OCI-LY7 (cell line): ENCODE results near the gene COMMD3. TPM values are rescaled to one million over a fixed set of nuclear protein-coding genes. Genes with fewer than 3 reads are reported as not detected.

Experiments used
- BruUV-seq: library from RNA; stranded (reverse); fragments of 400-500 nt; replicated peaks from 2 replicates; lab custom pipeline; 2021; lab: Mats Ljungman, UMichigan
- CTCF ChIA-PET: fragments of 300-600 bp; sonication (Branson Sonifier 250); formaldehyde crosslinking; loops from one replicate; lab custom pipeline; 2022; ENCODE audit warnings: antibody characterized with exemption; ENCODE audit not compliant: unreplicated experiment; lab: Charles Lee
- POLR2A ChIA-PET: fragments of 300-600 bp; sonication (Branson Sonifier 250); formaldehyde crosslinking; loops from one replicate; lab custom pipeline; 2022; ENCODE audit warnings: antibody characterized with exemption; lab: Charles Lee
- DNase-seq: peaks from one replicate; pipeline ENCODE4 v3.0.0-alpha.2; 2015; ENCODE audit warnings: low spot score
- H2AFZ ChIP-seq: fragments of 200-600 bp; sonication (generic), shearing (Covaris generic); 2 replicates; pipeline ENCODE4 v1.6.1; 2014; ENCODE audit warnings: mild to moderate bottlenecking, antibody characterized with exemption, low read length, moderate library complexity
- H3K27ac ChIP-seq: fragments of 200-600 bp; sonication (generic); 2 replicates; pipeline ENCODE4 v1.5.1; 2014; ENCODE audit warnings: mixed run types, low read depth, mild to moderate bottlenecking, moderate library complexity, low read length, inconsistent platforms; ENCODE audit not compliant: poor library complexity, severe bottlenecking
- H3K36me3 ChIP-seq: fragments of 200-600 bp; sonication (generic); 2 replicates; pipeline ENCODE4 v1.6.1; 2014; ENCODE audit warnings: mild to moderate bottlenecking, antibody characterized with exemption, low read length, moderate library complexity, mixed read lengths; ENCODE audit not compliant: insufficient read depth
- H3K4me1 ChIP-seq: fragments of 200-600 bp; sonication (generic); 2 replicates; pipeline ENCODE4 v1.5.1; 2014; ENCODE audit warnings: mild to moderate bottlenecking, low read length; ENCODE audit not compliant: insufficient read depth, poor library complexity, severe bottlenecking
- H3K4me2 ChIP-seq: fragments of 200-600 bp; sonication (generic); 2 replicates; pipeline ENCODE4 v1.6.1; 2014; ENCODE audit warnings: mild to moderate bottlenecking, low read length
- H3K4me3 ChIP-seq: fragments of 200-600 bp; sonication (generic); 2 replicates; pipeline ENCODE4 v1.5.1; 2014; ENCODE audit warnings: mild to moderate bottlenecking, low read depth, low read length; ENCODE audit not compliant: poor library complexity, severe bottlenecking
- H3K79me2 ChIP-seq: fragments of 200-600 bp; sonication (generic); 2 replicates; pipeline ENCODE4 v1.6.1; 2016; ENCODE audit warnings: low read depth, mild to moderate bottlenecking, low read length, moderate library complexity, mixed read lengths; ENCODE audit not compliant: insufficient read depth
- H3K9me2 ChIP-seq: fragments of 200-600 bp; sonication (generic); 2 replicates; pipeline ENCODE4 v1.6.1; 2016; ENCODE audit warnings: mild to moderate bottlenecking, low read length, mixed read lengths; ENCODE audit not compliant: insufficient read depth
- H3K9me3 ChIP-seq: fragments of 200-600 bp; sonication (generic); 2 replicates; pipeline ENCODE4 v1.6.1; 2014; ENCODE audit warnings: mild to moderate bottlenecking, mixed run types, low read length, mixed read lengths
- H4K20me1 ChIP-seq: fragments of 200-600 bp; sonication (generic); 2 replicates; pipeline ENCODE4 v1.6.1; 2014; ENCODE audit warnings: mild to moderate bottlenecking, antibody characterized with exemption, low read length, moderate library complexity, mixed read lengths; ENCODE audit not compliant: insufficient read depth
- EZH2phosphoT487 ChIP-seq: fragments of 200-600 bp; sonication (generic); IDR thresholded peaks from 2 replicates; pipeline ENCODE4 v1.6.1; 2018; ENCODE audit warnings: low read depth, borderline replicate concordance, mild to moderate bottlenecking, mixed run types, antibody characterized with exemption, low read length, moderate library complexity, mixed read lengths
- intact Hi-C: fragments of 100-400 bp; cut with micrococcal nuclease; formaldehyde crosslinking; loops from one replicate; pipeline ENCODE4 v1.10.0; 2022; ENCODE audit not compliant: unreplicated experiment
- total RNA-seq, 2 experiments: library from RNA; depleted of rRNA in 1 of 2; stranded (reverse); fragments of >200 nt in 1 of 2; shearing (Covaris generic) in 1 of 2; gene quantifications; 2 replicates each; pipeline ENCODE4 v1.2.3, GENCODE V29; 2014 to 2022
- TF ChIP-seq, protein P1 (sequence below): fragments of 200-600 bp; sonication (generic); conservative IDR thresholded peaks from 2 replicates; pipeline ENCODE4 v1.5.1; 2014; ENCODE audit warnings: mild to moderate bottlenecking, antibody characterized with exemption, low read length, moderate library complexity, mixed read lengths

The COMMD3 gene
- total RNA-seq, 2 experiments from 2014 or later, result 30.1 to 50.8 TPM

DNA sequence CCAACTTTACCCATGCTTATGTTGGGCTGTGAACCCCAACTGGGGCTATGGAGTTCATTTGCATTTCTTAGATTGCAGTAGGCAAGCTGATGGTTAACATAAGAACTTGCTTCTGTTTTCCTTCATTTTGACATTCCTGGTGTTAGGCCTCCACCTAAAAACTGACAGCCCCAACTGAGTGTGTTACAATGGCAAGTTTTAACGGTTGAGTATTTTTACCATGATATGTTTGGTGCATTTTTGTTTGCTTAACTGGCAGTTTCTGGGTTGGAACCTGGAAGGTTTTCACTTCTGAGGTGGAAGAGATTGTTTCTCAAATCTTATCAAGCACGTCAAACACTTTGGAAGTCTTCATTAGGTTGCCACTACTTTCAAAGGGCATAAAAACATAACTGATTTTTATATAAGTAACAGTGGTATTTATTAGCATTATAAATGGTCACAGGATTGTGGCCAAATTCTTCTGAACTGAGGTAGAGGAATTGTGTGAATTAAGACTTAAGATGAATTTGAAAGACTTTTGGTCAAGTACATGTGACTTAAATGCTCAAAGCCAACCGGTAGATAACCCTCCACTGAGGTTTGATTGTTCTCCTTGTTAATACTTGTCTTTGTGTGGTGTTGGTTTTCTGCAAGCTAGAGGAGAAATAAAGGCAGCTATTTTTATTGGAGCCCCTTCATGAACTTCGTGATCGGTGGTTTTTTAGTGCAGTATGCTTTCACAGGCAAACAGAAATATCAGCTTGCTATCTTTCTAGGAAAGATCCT lies 7.5 kb downstream of the COMMD3 start:
- H3K4me3 ChIP-seq, result no peak overlapping the region
- H2AFZ ChIP-seq, result no peak overlapping the region
- no peaks in the 10 kb centered on the region for H3K9me3 ChIP-seq
- no peaks in the 10 kb centered on the region for H3K79me2 ChIP-seq
- peaks cover 14% of the 10 kb centered on the region for H3K4me1 ChIP-seq
- no TSS peak for BruUV-seq
- no peaks in the 10 kb centered on the region for H3K9me2 ChIP-seq
- POLR2A ChIA-PET, result interaction anchor here (0.6 to 1.3 kb wide), 2 partner anchors 20 to 1389 kb away, joined by 3 read pairs; no protein-coding TSS in a partner anchor
- CTCF ChIA-PET, result interaction anchor here (1.1 kb wide), 1 partner anchor 16 kb away, joined by 4 read pairs; no protein-coding TSS in a partner anchor
- intact Hi-C loops, result loop anchor here (5.0 kb wide), 1 partner anchor 791 kb away; the partner anchor contains the start of gene MLLT10
- DNase-seq, result no peak
- peaks cover 43% of the 10 kb centered on the region for H4K20me1 ChIP-seq
- H3K36me3 ChIP-seq, result no peaks in the 10 kb centered on the region
- H3K4me2 ChIP-seq, result no peak overlapping the region
- TF ChIP-seq EZH2phosphoT487, result no peak
- TF ChIP-seq, protein P1, sequence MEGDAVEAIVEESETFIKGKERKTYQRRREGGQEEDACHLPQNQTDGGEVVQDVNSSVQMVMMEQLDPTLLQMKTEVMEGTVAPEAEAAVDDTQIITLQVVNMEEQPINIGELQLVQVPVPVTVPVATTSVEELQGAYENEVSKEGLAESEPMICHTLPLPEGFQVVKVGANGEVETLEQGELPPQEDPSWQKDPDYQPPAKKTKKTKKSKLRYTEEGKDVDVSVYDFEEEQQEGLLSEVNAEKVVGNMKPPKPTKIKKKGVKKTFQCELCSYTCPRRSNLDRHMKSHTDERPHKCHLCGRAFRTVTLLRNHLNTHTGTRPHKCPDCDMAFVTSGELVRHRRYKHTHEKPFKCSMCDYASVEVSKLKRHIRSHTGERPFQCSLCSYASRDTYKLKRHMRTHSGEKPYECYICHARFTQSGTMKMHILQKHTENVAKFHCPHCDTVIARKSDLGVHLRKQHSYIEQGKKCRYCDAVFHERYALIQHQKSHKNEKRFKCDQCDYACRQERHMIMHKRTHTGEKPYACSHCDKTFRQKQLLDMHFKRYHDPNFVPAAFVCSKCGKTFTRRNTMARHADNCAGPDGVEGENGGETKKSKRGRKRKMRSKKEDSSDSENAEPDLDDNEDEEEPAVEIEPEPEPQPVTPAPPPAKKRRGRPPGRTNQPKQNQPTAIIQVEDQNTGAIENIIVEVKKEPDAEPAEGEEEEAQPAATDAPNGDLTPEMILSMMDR, result no peak
- H3K27ac ChIP-seq, result no peak overlapping the region

DNA sequence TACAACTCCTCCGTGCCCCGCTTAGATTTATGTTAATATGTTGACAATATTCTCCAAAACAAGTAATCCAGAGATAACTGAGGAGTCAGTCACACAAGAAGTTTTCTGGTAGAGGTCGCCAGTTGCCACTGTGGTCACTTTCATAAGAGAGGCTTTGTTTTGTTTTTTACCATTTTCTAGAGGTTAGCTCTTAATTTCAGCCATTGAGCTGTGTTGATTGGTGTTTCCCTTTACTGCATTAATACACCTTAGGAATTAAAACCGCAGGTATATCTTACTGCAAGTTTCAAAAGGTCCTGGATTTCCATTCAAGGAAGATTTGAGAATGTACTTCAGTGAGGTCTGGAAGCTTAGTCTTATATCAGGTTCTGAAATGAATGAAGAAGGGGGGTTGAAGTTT lies 8.2 kb downstream of the COMMD3 start:
- Histone ChIP-seq H3K36me3 (0 out of 2 replicates have a peak, but pooled peaks cover 1% of the 10 kb centered on the region), H3K9me3 (no peaks in the 10 kb centered on the region), H3K4me1 (peaks cover 14% of the 10 kb centered on the region), H3K79me2 (no peaks in the 10 kb centered on the region), H2AFZ (no peak overlapping the region), H4K20me1 (peaks cover 36% of the 10 kb centered on the region), H3K27ac (no peak overlapping the region), H3K9me2 (no peaks in the 10 kb centered on the region), H3K4me3 (peak overlapping the region; percentile 61), H3K4me2 (peak overlapping the region; percentile 98)
- DNase-seq, result no peak
- ChIA-PET POLR2A (interaction anchor here (1.3 kb wide), 1 partner anchor 19 kb away, joined by 3 read pairs; no protein-coding TSS in a partner anchor), CTCF (no interaction called here)
- no TSS peak for BruUV-seq
- intact Hi-C loops, result loop anchor here (5.0 kb wide), 1 partner anchor 792 kb away; the partner anchor contains the start of gene MLLT10
- TF ChIP-seq, protein P1, result no peak
- TF ChIP-seq EZH2phosphoT487, result no peak
